ENCODE data around the gene PDE4D. TPM values are rescaled to one million over a fixed set of nuclear protein-coding genes. Genes with fewer than 3 reads are reported as not detected.

Gene PDE4D
- polyA plus RNA-seq, 1 donor (not counting 4 experiments of a cell fraction or from before 2014, with no cell fraction given) = 3.6 TPM

GRCh38 chr5:59025734-59026133, 867.8 kb downstream of the PDE4D start:
- Histone ChIP-seq H2AFZ (ENCODE audit: control insufficient read depth, low read length) (no peak overlapping the region), H3K79me2 (ENCODE audit: control insufficient read depth, insufficient read depth, low read length) (no peaks in the 10 kb centered on the region), H3K27ac (ENCODE audit: control insufficient read depth, insufficient read depth, low read length) (no peak overlapping the region), H3K4me3 (ENCODE audit: control insufficient read depth in 2 of 3, extremely low read depth in 1 of 3, insufficient read depth in 2 of 3, low read depth in 1 of 3, low read length in 3 of 3) (no peak overlapping the region), H4K20me1 (ENCODE audit: control insufficient read depth, extremely low read depth, insufficient read depth, low read length) (no peaks in the 10 kb centered on the region), H3K4me1 (ENCODE audit: control insufficient read depth, extremely low read depth, insufficient read depth, low read length) (peaks cover 3% of the 10 kb centered on the region), H3K27me3 (ENCODE audit: control insufficient read depth, extremely low read depth, insufficient read depth, low read length) (no peaks in the 10 kb centered on the region), H3K9me1 (ENCODE audit: control insufficient read depth, extremely low read depth, insufficient read depth, low read length) (no peaks in the 10 kb centered on the region), H3K9me3 (ENCODE audit: control insufficient read depth, low read depth, low read length) (no peaks in the 10 kb centered on the region), H3K9ac (ENCODE audit: control insufficient read depth, extremely low read depth, insufficient read depth, low read length) (no peak overlapping the region), H3K4me2 (ENCODE audit: control insufficient read depth, extremely low read depth, insufficient read depth, low read depth, low read length) (no peak overlapping the region), H3K36me3 (ENCODE audit: control insufficient read depth in 2 of 2, extremely low read depth in 1 of 2, insufficient read depth in 2 of 2, low read length in 2 of 2) (no peaks in the 10 kb centered on the region)
- no peak for TF ChIP-seq CTCF (optimal IDR thresholded peaks at IDR 0.05 in 1 of 3, IDR thresholded peaks at IDR 0.05 in 1 of 3, conservative IDR thresholded peaks at IDR 0.05 in 1 of 3; ENCODE audit: extremely low read depth in 1 of 3, insufficient read depth in 2 of 3, low read length in 3 of 3)
- no peak for TF ChIP-seq EZH2 (IDR thresholded peaks at IDR 0.05; ENCODE audit: low read length)
- dilution Hi-C loops (cut with MboI; ENCODE audit: extremely low pct_ligation_motif_present, low sequenced_read_pairs) = no loop called here
- FAIRE-seq (no peak), DNase-seq (ENCODE audit: low read depth, low spot score) (no peak)

GRCh38 chr5:59021837-59022514, 871.5 kb downstream of the PDE4D start:
- DNase-seq (ENCODE audit: low read depth, low spot score) (no peak), FAIRE-seq (no peak)
- H3K9me3 ChIP-seq (ENCODE audit: control insufficient read depth, low read depth, low read length) = no peaks in the 10 kb centered on the region
- TF ChIP-seq EZH2 (IDR thresholded peaks at IDR 0.05; ENCODE audit: low read length) = no peak
- TF ChIP-seq CTCF (optimal IDR thresholded peaks at IDR 0.05 in 1 of 3, IDR thresholded peaks at IDR 0.05 in 1 of 3, conservative IDR thresholded peaks at IDR 0.05 in 1 of 3; ENCODE audit: extremely low read depth in 1 of 3, insufficient read depth in 2 of 3, low read length in 3 of 3) = no peak
- H3K27ac ChIP-seq (ENCODE audit: control insufficient read depth, insufficient read depth, low read length) = no peak overlapping the region
- peaks cover 4% of the 10 kb centered on the region for H3K4me1 ChIP-seq (ENCODE audit: control insufficient read depth, extremely low read depth, insufficient read depth, low read length)
- no peak overlapping the region for H3K4me2 ChIP-seq (ENCODE audit: control insufficient read depth, extremely low read depth, insufficient read depth, low read depth, low read length)
- H3K36me3 ChIP-seq (ENCODE audit: control insufficient read depth in 2 of 2, extremely low read depth in 1 of 2, insufficient read depth in 2 of 2, low read length in 2 of 2) = no peaks in the 10 kb centered on the region
- H3K79me2 ChIP-seq (ENCODE audit: control insufficient read depth, insufficient read depth, low read length) = no peaks in the 10 kb centered on the region
- dilution Hi-C loops (cut with MboI; ENCODE audit: extremely low pct_ligation_motif_present, low sequenced_read_pairs) = no loop called here
- no peak overlapping the region for H2AFZ ChIP-seq (ENCODE audit: control insufficient read depth, low read length)
- no peak overlapping the region for H3K9ac ChIP-seq (ENCODE audit: control insufficient read depth, extremely low read depth, insufficient read depth, low read length)
- H4K20me1 ChIP-seq (ENCODE audit: control insufficient read depth, extremely low read depth, insufficient read depth, low read length) = no peaks in the 10 kb centered on the region
- H3K27me3 ChIP-seq (ENCODE audit: control insufficient read depth, extremely low read depth, insufficient read depth, low read length) = no peaks in the 10 kb centered on the region
- no peak overlapping the region for H3K4me3 ChIP-seq (ENCODE audit: control insufficient read depth in 2 of 3, extremely low read depth in 1 of 3, insufficient read depth in 2 of 3, low read depth in 1 of 3, low read length in 3 of 3)
- no peaks in the 10 kb centered on the region for H3K9me1 ChIP-seq (ENCODE audit: control insufficient read depth, extremely low read depth, insufficient read depth, low read length)
